K562 (cell line): ENCODE data around the gene FTO.

Source experiments
- POLR2AphosphoS5 ChIP-seq: IDR thresholded peaks from 2 replicates; pipeline ENCODE4 v1.6.1; 2011; ENCODE audit warnings: mild to moderate bottlenecking, low read depth, low read length, moderate library complexity; ENCODE audit not compliant: control insufficient read depth, insufficient read depth
- RBM39 ChIP-seq: fragments of 200-400 bp; formaldehyde crosslinking; optimal IDR thresholded peaks from 2 replicates; pipeline ENCODE3; 2018; ENCODE audit warnings: low read depth, low read length
- ZNF274 ChIP-seq: IDR thresholded peaks from 2 replicates; pipeline ENCODE4 v1.6.1; 2011; ENCODE audit warnings: low read depth, mild to moderate bottlenecking, low read length, moderate library complexity, borderline replicate concordance
- ZNF830 ChIP-seq: fragments of 250-450 bp; sonication (Bioruptor Pico); IDR thresholded peaks from 2 replicates; pipeline ENCODE4 v1.5.0; 2021; ENCODE audit warnings: mild to moderate bottlenecking

DNA sequence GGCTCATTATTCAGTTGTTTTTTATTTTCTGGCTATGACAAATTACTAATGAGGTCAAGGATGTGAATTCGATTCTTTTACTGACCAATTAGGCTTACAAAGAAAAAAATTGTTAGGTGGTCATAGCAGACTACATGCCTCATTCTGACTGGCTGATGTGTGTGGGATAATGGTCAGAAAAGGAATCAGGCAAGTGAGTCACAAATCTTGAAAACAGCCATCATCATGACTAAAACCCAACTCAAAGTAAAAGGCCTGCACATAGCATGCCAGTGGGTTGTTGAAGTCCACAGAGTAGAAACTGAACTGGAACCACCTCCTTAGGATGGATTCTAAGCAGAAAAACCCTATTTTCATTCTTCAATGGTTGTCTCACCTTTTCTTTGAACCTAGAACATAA is 8.9 kb upstream of the FTO start:
- TF ChIP-seq ZNF830 (CRISPR knock-in tag) (no peak), POLR2AphosphoS5 (no peak), RBM39 (no peak), ZNF274 (no peak)
